HEK293 (cell line): ENCODE data around the gene PCDHGB7.

Experiments
- CTCF ChIP-seq: fragments of 450-650 bp; formaldehyde crosslinking; IDR thresholded peaks from 2 replicates; pipeline ENCODE4 v1.5.1; 2016; ENCODE audit warnings: missing biosample characterization, missing genetic modification characterization
- KLF16 ChIP-seq: fragments of 450-650 bp; formaldehyde crosslinking; IDR thresholded peaks from 2 replicates; pipeline ENCODE4 v1.5.1; 2017; ENCODE audit warnings: missing biosample characterization, missing genetic modification characterization
- REST ChIP-seq: fragments of 450-650 bp; formaldehyde crosslinking; IDR thresholded peaks from 2 replicates; pipeline ENCODE4 v1.5.1; 2016; ENCODE audit warnings: missing biosample characterization, missing genetic modification characterization
- ZBTB21 ChIP-seq: fragments of 450-650 bp; formaldehyde crosslinking; IDR thresholded peaks from 2 replicates; pipeline ENCODE4 v1.5.1; 2017; ENCODE audit warnings: missing biosample characterization, missing genetic modification characterization
- ZNF132 ChIP-seq: fragments of 450-650 bp; formaldehyde crosslinking; IDR thresholded peaks from 2 replicates; pipeline ENCODE4 v1.5.1; 2017; ENCODE audit warnings: missing biosample characterization, missing genetic modification characterization, borderline replicate concordance
- ZNF394 ChIP-seq: fragments of 450-650 bp; formaldehyde crosslinking; IDR thresholded peaks from 2 replicates; pipeline ENCODE4 v1.5.1; 2016; ENCODE audit warnings: missing biosample characterization, missing genetic modification characterization, mild to moderate bottlenecking, moderate library complexity, borderline replicate concordance
- ZNF426 ChIP-seq: fragments of 450-650 bp; formaldehyde crosslinking; IDR thresholded peaks from 2 replicates; pipeline ENCODE4 v1.5.1; 2017; ENCODE audit warnings: missing biosample characterization, missing genetic modification characterization, mild to moderate bottlenecking, inconsistent platforms, moderate library complexity
- ZSCAN4 ChIP-seq: fragments of 450-650 bp; formaldehyde crosslinking; IDR thresholded peaks from 2 replicates; pipeline ENCODE4 v1.5.1; 2017; ENCODE audit warnings: missing biosample characterization, missing genetic modification characterization

DNA sequence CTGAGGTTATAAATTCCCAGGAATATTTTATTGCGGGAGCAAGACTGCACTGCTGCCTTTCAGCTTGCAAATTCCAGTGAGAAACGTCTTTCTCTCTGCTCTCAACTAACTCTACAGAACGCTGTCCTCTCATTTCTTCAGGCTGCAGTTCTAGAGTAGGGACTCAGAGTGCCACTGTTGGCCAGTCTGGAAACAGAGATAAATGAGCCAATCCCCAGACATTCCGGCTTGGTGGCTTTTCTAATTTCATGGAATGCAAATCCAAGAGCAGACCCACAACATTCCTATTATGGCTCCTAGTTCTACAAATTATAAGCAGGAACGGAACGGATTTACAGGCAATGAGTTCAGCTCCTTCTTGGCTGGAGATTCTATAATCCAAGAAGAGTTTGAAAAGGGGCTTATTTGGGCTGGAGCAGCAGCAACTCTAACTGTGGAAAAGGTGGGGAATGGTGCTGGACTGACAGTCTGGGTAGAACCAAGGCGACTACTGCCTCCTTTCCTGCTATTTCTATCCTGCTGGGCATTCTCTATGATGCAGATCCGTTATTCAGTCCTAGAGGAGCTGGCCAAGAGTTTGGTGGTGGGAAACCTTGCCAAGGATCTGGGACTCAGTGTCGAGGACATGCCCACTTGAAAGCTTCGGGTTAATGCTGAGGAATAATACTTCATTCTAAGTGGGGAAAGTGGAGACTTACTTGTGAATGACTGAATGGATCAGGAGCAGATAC lies 22.1 kb downstream of the PCDHGB7 start:
- TF ChIP-seq ZNF132: no peak
- no peak for TF ChIP-seq KLF16
- no peak for TF ChIP-seq CTCF (tag by site-specific recombination)
- no peak for TF ChIP-seq ZNF426 (tag by site-specific recombination)
- TF ChIP-seq ZBTB21 (tag by site-specific recombination): no peak
- no peak for TF ChIP-seq ZNF394 (tag by site-specific recombination)
- TF ChIP-seq ZSCAN4 (tag by site-specific recombination): no peak
- no peak for TF ChIP-seq REST (tag by site-specific recombination)
